ENCODE measurements around the gene CACNA1A.

The CACNA1A gene

DNA sequence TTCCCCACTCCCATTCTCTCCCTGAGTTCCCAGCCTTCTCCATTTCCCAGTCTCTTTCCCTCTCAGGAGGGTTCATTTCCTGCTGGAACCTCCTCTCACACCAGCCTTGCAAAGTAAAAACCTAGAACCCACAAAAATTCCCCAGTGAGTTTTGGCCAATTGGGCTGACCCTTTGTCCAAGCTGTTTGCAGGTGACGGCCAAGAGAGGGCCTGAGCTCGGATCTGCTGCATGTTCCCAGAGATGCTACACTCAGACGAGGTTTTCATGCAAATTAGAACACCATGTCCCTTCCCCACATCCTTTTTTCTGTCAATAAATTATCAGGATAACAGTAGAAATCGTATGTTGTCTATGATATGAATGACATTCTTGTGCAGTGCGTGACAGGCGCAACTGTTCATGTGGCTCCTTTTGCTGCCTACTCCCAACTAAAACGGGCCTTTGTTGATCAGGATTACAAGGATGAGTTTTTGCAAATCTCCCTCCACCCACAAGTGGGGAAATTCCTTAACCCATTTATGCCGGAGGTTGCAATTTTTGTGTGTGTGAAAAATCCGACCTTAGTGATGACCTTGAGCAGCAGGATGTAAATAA lies 149.5 kb downstream of the CACNA1A start:
- no peak for DNase-seq

DNA sequence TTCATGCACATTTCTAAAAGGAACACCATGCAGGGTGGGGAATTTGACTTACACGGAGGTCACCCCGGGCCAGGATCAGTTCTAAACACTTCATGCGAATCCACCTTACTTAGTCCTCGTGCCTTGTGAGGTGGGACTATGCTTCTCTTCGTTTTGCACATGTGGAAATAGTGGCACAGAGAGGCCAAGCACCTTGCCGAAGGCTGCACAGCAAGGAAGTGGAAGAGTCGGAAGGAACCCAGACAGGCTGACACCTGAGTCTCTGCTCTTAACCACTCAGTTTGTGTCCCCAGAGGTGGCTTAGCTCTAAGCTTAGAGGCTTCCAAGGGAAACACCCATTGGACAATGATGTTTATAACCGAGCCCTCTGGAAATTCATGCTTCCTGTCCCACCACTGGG lies 150.1 kb downstream of the CACNA1A start:
- no peak for DNase-seq

DNA sequence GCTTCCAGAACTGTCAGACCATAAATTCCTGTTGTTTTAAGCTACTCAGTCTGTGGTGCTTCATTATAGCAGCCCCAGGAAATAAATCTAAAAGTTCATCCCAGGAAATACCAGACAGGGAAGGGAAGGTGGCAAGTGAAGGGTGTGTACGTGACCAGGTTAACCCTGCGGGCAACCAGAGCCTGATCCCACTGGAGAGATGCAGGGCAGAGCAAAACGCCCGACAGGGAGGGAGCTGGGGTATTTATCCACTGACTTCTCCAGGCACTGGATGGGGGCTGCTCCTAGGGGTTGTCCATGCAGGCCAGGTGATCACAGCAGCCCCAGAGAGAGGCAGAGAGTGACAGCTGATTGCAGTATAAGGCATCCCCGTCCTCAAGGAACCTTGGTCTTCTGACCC lies 150.9 kb downstream of the CACNA1A start:
- no peak for DNase-seq

DNA sequence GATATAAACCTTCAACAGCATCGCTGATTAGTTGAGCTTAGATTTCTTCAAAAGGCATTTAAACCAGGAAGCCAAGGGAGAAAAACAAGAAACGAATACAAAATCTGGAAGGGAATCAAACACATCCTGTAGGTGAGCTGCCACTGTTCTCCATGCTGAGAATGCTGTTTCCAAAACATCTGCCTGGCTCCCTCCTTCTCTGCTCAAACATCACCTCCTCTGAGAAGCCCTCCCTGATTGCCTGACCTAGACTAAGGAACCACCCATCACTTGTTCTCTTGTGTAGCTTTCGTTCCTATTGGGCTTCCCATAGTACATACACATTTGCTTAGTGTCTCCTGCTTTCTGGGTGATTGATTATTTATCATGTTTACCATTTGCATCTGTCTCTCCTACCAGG lies 152.7 kb downstream of the CACNA1A start:
- no peak for DNase-seq

DNA sequence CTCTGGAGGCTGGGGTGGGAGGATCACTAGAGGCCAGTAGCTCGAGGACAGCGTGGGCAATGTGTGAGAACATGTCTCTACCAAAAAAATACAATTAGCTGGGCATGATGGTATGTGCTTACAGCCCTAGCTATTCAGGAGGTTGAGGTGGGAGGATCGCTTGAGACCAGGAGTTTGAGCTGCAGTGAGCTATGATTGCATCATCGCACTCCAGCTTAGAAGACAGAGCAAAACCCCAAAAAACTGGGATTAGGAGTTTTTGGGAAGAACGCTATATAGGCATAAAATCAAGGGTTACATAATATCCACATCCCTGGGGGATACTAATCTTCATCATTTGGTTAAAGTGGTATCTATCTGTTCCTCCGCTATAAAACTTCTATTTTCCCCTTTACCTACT lies 155.5 kb downstream of the CACNA1A start:
- DNase-seq: no peak

DNA sequence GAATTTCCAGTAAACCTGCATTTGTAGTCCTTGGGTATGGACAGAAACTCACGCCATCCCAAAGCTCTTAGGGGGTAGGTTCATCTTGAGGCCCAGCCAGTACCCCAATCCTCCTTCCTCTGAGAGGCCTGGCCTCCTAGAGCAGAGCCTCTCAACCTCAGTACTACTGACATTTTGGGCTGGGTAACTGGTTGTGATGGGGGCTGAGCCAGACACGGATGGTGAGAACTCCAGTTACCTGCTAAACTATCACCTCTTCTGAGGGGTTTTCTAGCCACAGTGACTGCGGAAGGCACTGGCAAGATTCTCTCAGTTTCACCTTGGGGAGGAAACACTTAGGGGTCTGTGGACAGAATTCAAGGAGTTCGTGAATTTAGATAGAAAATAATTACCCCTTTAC lies 156.2 kb downstream of the CACNA1A start:
- DNase-seq: no peak

DNA sequence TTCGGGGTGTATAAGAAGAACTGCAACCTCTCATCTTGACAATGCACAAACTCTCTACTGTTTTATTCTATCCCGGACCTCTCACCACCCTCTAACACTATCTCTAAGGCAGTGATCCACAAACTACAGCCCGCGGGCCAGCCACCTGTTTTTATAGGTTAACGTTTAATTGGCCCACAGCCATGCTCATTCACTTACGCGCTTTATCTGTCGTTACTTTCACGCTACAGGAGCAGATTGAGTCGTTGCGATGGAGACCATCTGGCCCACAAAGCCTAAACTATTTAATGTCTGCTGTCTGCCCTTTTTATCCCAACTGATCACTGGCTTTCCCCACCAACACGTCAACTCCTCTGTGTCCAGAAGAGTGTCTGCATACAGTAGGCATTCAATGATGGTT lies 158.9 kb downstream of the CACNA1A start:
- no peak for DNase-seq

DNA sequence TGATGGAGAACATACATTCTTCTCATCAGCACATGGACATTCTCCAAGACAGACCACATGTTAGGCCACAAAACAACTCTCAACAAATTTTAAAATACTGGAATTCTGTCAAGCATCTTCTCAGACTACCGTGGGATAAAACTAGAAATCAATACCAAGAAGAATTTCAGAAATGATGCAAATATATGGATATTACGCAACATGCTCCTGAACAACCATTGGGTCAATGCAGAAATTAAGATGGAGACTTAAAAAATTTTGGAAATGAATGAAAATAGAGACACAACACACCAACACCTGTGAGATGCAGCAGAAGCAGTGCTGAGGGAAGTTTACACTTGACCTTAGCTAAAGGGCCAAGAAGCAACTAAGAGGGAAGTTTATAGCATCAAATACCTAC lies 162.8 kb downstream of the CACNA1A start:
- no peak for DNase-seq

DNA sequence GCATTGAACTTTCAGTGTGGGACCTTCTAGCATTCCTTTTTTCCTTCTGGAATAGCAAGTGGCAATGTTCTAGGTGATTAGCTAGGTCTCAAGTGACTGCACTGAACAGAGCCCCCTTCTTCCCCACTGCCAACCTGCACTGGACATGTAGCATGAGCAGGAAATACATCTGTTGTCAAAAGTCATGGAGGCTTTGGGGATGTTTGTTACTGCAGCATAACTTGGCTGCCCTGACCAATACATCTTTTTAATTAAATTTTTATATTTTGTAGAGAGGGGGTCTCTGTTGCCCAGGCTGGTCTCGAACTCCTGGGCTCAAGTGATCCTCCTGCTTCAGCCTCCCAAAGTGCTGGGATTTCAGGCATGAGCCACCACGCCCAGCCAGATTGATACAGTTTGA lies 163.6 kb downstream of the CACNA1A start:
- no peak for DNase-seq

DNA sequence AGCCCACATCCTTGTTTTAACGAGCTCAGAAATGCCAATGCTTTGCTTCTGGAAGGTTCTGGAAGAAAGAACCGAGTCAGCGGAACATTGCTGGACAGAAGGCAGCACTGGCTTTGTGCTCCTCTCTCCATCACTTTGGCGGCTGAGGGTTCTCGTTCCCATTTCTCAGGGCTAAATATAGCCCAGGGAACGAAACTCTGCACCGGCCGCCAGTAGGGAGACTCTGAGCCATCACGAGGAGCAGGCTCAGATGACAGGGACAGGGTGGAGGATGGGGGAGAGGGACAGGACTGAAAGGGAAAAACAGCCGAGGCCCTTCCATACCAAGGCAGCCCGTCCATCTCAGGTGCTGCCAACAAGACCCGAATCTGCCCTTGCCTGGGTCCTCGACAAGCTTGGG lies 166.4 kb downstream of the CACNA1A start:
- no peak for DNase-seq

DNA sequence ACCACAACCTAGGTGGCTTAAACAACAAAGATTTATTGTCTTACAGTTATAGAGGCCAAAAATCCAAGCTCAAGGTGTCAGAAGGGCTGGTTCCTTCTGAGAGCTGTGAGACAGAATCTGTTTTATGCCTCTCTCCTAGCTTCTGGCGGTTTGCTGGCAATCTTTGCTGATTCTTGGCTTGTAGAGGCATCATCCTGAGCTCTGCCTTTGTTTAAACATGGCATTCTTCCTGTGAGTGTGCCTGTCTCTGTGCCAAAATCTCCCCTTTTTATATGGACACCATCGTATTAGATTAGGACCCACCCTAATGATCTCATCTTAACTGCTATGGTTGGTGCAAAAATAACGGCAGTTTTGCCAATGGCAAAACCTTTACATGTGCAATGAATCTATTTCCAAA lies 169.1 kb downstream of the CACNA1A start:
- no peak for DNase-seq

DNA sequence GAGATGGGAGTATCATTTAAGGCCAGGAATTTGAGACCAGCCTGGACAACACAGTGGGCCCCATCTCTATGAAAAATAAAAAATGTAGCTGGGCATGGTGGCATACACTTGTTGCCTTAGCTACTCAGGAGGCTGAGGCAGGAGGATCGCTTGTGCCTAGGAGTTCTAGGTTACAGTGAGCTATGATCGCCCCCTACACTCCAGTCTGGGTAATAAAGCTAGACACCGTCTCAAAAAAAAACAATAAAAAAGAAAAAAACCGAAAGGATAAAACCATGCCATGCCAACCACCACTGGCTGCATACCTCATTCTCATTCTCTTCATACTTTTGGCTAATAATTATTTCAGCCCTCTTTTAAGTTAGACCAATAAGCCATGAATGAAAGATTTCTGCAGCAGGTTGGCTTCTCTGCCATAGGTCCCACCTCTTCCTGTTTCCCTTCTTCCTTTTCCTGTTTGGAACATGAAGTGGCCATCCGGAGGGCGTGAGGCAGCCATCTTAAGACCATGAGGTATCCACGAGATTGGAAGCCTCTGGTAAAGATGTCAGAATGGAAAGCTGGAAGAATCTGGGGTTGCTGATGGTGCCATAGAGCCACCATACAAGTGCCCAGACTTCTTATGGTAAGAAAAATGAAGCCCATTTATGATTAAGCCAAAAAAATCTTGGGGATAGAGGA lies 171.3 kb downstream of the CACNA1A start:
- no peak for DNase-seq

DNA sequence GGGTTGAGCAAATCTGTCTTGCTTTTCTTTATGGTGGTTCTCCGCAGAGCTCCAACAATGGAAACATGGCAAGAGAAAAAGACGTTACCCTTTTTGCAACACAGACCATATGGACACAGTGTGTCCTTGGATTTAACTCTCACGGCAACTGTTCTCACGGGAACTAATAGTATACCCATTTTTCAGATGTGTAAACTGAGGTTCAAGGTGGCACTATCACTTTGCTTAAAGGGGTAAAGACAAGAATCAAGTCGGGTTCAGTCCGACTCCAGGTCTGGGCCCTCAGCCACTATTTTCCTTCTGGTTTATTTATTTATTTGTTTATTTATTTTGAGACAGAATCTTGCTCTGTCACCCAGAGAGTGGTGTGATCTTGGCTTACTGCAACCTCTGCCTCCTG lies 176.0 kb downstream of the CACNA1A start:
- no peak for DNase-seq

DNA sequence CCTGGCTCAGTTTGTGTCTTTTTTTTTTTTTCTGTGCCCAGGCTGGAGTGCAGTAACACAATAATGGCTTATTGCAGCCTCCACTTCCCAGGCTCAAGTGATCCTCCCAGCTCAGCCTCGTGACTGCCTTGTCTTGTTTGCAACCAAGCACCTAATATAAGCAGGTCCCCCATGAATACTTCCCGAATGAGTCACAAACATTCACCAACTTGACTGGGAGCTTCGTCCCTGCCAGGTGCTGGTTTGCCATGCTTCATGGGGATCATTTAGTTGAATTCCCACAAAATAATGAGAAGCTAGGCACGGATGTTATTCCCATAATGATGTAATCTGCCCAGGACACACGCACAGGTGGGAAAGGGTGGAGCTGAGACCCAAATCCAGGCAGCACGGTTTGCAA lies 176.5 kb downstream of the CACNA1A start:
- DNase-seq: no peak

DNA sequence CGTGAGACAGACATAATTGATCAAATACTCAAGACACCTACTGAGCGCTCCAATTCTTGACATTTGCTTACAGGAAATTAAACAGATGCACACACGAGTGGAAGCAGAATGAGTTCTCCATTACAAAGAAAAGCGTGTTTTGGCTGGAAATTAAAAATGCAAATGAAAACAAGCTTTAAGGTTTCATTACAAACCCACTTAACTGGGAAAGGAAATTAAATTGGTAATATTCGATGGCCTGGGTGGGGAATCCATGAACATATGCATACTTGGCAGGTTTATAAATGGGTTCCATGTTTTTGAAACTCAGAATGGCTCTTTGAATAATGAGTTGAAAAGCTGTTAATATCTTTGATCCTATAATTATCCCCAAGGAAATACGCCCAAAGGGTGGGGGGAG lies 178.0 kb downstream of the CACNA1A start:
- no peak for DNase-seq

DNA sequence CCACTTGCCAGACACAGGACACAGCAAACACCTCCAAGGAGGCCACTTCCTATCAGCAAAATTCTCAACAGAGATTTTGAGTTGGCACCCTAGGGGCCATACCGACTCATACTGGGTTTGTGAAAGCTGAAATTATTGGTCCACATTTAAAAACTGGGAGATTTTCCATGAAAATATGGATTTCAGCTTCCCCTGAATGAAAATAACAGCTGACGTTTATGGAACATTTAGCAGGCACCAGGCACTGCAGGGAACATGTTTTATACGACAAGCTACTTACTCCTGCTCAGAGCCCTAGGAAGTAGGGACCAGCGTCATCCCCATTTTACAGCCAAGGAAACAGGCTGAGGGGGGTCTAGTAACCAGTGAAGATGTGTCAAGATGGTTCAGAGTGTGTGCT lies 186.8 kb downstream of the CACNA1A start:
- no peak for DNase-seq

DNA sequence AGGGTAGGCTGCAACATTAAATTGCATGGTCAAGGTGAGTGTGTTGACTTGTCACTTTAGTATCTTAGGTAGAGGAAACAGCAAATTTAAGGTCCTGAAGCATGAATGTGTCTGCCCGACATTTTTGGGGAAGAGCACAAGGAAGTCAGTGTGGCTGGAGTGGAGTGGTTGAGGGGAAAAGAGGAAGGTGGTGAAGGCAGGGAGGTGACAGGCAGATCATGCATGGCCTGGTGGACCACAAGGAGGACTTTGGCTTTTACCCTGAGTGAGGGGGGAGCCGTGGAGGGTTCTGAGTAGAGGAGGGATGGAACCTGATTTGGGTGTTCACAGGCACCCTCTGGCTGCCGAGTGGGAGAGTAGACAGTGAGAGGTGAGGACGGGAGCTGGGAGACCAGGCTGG lies 188.1 kb downstream of the CACNA1A start:
- DNase-seq: no peak

DNA sequence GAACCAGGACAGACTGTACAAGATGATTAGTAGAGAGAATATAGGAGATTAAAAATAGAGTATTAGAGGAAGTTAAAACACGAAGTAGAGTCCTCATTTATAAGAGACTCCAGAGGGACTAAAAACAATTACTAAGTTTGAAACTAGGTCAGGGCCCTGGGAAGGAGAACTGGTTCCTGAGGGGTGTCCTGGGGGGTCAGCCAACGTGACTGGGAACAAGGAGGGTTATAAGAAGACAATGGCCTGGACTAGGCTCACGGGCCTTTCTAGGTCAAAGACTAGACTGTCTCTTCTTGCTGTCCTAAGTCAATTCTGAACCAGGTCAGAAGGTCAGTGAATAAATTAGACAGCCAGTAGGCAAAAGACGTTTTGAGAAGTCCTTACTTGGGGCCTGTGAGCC lies 190.8 kb downstream of the CACNA1A start:
- DNase-seq: no peak

DNA sequence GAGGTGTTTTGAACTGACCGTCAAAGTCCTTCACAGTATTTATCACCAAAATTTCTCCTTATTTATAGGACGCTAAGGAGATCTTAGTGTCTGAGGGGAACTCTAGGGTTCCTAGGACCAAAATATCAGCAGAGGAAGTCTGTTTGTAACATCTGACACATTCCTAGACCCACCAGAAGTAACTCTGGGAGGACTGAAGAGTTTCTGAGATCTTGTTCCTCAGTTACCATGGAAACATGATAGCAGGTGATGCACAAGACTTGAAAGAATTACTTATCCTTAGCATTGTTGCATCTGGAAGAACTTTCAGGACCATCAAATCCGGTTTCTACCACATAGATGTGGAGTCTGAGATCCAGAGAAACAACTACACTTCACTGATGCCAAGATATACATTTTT lies 191.5 kb downstream of the CACNA1A start:
- no peak for DNase-seq

DNA sequence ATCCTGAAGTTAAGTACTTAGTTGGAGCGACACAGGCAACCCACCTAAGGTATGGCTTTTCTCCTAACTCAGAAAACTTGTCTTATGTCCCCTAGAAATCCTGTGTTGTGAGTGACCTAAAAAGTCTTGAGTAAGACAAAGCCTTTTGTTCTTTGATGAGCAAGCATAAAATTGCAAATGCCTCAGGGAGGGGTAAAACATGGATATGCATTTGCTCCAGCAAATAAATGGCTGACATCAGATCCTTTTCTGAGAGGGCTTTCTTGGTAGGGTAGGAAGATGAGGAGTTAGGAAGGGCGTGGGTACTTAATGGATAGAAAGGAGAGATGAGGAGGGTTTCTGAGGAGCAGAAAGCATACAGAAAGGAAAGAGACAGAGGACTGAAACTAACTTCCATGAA lies 192.4 kb downstream of the CACNA1A start:
- DNase-seq: no peak

DNA sequence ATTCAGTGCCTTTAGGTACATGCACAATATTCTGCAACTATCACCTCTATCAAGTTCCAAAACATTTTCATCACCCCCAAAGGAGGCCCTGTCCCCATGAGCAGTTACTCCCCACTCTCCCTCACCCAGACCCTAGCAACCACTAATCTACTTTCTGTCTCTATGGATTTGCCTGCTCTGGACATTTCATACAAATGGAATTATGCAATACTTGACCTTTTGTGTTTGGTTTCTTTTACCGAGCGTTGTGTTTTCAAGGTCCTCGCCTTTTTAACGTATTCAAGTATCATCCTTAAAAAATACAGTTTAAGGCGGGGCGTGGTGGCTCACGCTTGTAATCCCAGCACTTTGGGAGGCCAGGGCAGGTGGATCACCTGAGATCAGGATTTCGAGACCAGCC lies 196.4 kb downstream of the CACNA1A start:
- no peak for DNase-seq

DNA sequence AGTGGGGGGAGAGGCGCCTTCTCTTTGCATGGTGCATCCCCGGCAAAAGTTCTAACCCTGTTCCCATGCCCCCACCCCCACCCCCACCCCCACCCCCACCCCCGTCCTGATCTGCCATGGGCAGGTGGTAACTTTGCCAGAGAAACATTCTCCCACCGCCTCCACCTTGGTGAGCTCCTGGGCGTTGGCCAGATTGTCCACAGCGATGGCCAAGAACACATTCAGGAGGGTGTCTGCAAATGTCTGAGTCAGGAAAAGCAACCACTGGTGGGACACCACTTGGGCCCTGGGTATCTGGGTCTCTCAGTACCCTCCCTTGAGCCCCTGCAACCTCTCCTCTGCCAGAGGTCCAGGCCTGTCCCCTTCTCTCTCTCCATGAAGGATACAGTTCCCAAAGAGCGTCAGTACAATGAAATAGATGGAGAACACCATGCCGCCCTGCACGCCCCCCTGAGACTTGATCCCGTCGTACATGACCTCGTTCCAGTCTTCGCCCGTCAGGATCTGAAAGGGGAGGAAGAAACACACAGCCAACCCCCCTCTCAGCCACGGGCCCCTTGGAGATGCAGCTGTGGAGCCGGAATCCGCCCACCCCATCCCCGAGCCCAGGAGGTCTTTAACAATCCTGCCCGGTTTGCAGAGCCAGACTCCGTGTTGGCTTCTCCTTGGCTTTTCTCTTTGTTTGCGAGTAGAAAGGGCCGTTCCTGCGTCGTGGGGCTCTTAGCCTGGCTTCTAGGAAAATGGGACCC lies 202.7 kb downstream of the CACNA1A start:
- no peak for DNase-seq

DNA sequence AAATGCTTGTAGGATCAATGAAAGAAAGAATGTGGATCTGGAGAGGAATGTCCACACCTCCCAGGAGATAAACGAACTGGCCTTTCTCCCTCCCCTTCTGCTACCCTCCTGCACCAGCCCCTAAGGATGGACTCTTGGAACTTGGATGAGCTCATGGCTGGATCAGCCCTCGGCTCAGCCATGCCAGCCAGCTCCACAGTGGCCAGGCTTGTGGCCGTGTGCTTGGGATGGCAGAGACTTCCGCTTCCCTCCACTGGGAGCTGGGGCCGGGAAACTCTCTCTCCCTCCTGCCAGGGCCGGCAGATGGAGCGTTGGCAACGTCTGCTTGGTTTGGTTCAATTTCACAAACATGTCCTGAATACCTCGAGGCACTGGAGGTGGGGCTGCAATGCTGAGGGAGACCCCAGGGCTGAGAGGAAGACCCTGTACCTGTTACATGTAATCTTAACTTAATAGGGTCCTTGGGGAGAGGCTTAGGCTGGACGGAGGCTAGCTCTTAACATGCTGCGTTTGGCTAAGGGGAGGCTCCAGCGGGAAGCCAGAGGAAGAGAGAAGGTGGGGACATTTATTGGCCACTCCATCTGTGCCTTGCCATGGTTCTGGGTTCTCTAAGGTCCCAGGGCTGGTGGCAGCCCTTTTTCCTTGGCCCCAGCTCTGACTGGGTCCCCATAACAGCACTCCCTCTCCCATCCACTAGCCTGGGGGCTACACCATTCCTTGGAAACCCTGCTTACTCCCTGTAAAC lies 203.6 kb downstream of the CACNA1A start:
- DNase-seq: no peak
